Naive thymus-derived CD8-positive, alpha-beta T cell (primary cell): ENCODE data around the gene ZNF385C. TPM values are rescaled to one million over a fixed set of nuclear protein-coding genes. Genes with fewer than 3 reads are reported as not detected.

ENCODE experiments used
- ATAC-seq, 2 donors: fragments of 150-1000 bp; cut with Tn5 transposase in 1 of 2; sonication (Bioruptor Pico), chemical (Tn5 transposase) in 1 of 2; 1 replicate in 1 of 2; 2 replicates in 1 of 2; pipeline ENCODE4 v1.10.0; 2021; ENCODE audit warnings: mild to moderate bottlenecking in 2 of 2, moderate library complexity in 2 of 2
- POLR2A ChIA-PET: fragments of 350-600 bp; sonication (Branson Sonifier 250); formaldehyde crosslinking; loops from one replicate; lab custom pipeline; 2021; ENCODE audit warnings: antibody characterized with exemption; lab: Charles Lee
- DNase-seq, 10 donors: peaks; one replicate each; pipeline versions ENCODE4 v3.0.0 to v3.0.0-alpha.2; 2020 to 2022
- H3K27ac Mint-ChIP-seq, 10 donors: one replicate each; pipeline ENCODE4 v1.8.0; 2020 to 2022; ENCODE audit warnings: mild to moderate bottlenecking in 10 of 10, mixed read lengths in 10 of 10, moderate library complexity in 4 of 10, inconsistent platforms in 1 of 10
- H3K27me3 Mint-ChIP-seq, 5 donors: one replicate each; pipeline ENCODE4 v1.8.0; 2021 to 2022; ENCODE audit warnings: mixed read lengths in 5 of 5
- H3K36me3 Mint-ChIP-seq, 3 donors: one replicate each; pipeline ENCODE4 v1.8.0; 2020 to 2022; ENCODE audit warnings: mixed read lengths in 3 of 3, mild to moderate bottlenecking in 2 of 3, inconsistent platforms in 1 of 3
- H3K4me1 Mint-ChIP-seq, 4 donors: one replicate each; pipeline ENCODE4 v1.8.0; 2021 to 2022; ENCODE audit warnings: mixed read lengths in 4 of 4
- H3K4me3 Mint-ChIP-seq, 10 donors: one replicate each; pipeline ENCODE4 v1.8.0; 2020 to 2022; ENCODE audit warnings: mild to moderate bottlenecking in 10 of 10, mixed read lengths in 10 of 10, moderate library complexity in 6 of 10, inconsistent platforms in 1 of 10
- H3K9me3 Mint-ChIP-seq, 9 donors: one replicate each; pipeline ENCODE4 v1.8.0; 2020 to 2022; ENCODE audit warnings: mixed read lengths in 9 of 9, mild to moderate bottlenecking in 3 of 9, inconsistent platforms in 1 of 9, moderate library complexity in 1 of 9
- polyA plus RNA-seq, 3 donors: library from polyadenylated mRNA; unstranded; fragments of 300-500 nt; fragmentation: Illumina TruSeq; gene quantifications; one replicate each; pipeline ENCODE4 v1.2.3, GENCODE V29; 2021
- total RNA-seq, 8 experiments: library from RNA in 2 of 8; stranded (reverse) in 2 of 8; gene quantifications; one replicate each; pipeline ENCODE4 v1.2.3 and lab custom pipeline; 2021 to 2026

The ZNF385C gene
- total and polyA plus RNA-seq, 5 experiments from 2014 or later, result 0.09 to 0.36 (median 0.14) TPM; not detected in 1

GRCh38 chr17:42009170-42009569 lies 89.1 kb downstream of the ZNF385C start:
- Mint-ChIP-seq H3K9me3 (no peaks in the 10 kb centered on the region), H3K4me1 (peaks cover 28 to 70% (median 66%) of the 10 kb centered on the region in 4 donors), H3K27ac (peak overlapping the region in 3 of 10 donors; percentile 32 to 79 (median 38)), H3K4me3 (peak overlapping the region in 1 of 10 donors; percentile 26), H3K27me3 (no peaks in the 10 kb centered on the region), H3K36me3 (peaks cover 0 to 20% (median 0%) of the 10 kb centered on the region in 3 donors)
- no peak for DNase-seq
- POLR2A ChIA-PET, result no interaction called here
- no peak for ATAC-seq

GRCh38 chr17:42005166-42005565 lies 93.1 kb downstream of the ZNF385C start:
- Mint-ChIP-seq H3K27ac (peak overlapping the region in 2 of 10 donors; percentile 32 to 68), H3K4me3 (no peak overlapping the region), H3K36me3 (peaks cover 0 to 43% (median 3%) of the 10 kb centered on the region in 3 donors), H3K27me3 (no peaks in the 10 kb centered on the region), H3K9me3 (no peaks in the 10 kb centered on the region), H3K4me1 (peaks cover 14 to 44% (median 40%) of the 10 kb centered on the region in 4 donors)
- POLR2A ChIA-PET, result no interaction called here
- ATAC-seq (no peak), DNase-seq (no peak)

GRCh38 chr17:42002792-42003301 lies 95.4 kb downstream of the ZNF385C start:
- Mint-ChIP-seq H3K4me1 (peaks cover 12 to 31% (median 27%) of the 10 kb centered on the region in 4 donors), H3K27me3 (no peaks in the 10 kb centered on the region), H3K27ac (peak overlapping the region in 1 of 10 donors; percentile 36), H3K4me3 (no peak overlapping the region), H3K36me3 (peaks cover 0 to 58% (median 4%) of the 10 kb centered on the region in 3 donors), H3K9me3 (no peaks in the 10 kb centered on the region)
- no peak for DNase-seq
- no peak for ATAC-seq
- POLR2A ChIA-PET, result interaction anchor here (0.7 kb wide), 1 partner anchor 13 kb away, joined by 3 read pairs; no protein-coding TSS in a partner anchor

- DNase-seq, result no peak
- H3K4me3 Mint-ChIP-seq, result no peak overlapping the region
- POLR2A ChIA-PET, result no interaction called here
- no peaks in the 10 kb centered on the region for H3K9me3 Mint-ChIP-seq
- H3K27ac Mint-ChIP-seq, result no peak overlapping the region
- peaks cover 0 to 64% (median 4%) of the 10 kb centered on the region in 3 donors for H3K36me3 Mint-ChIP-seq
- ATAC-seq, result no peak
- H3K27me3 Mint-ChIP-seq, result no peaks in the 10 kb centered on the region
- peaks cover 12 to 31% (median 26%) of the 10 kb centered on the region in 4 donors for H3K4me1 Mint-ChIP-seq
Observed at GRCh38 chr17:42002175-42002791, 96.0 kb downstream of the ZNF385C start.

- H3K27me3 Mint-ChIP-seq, result no peaks in the 10 kb centered on the region
- no peaks in the 10 kb centered on the region for H3K9me3 Mint-ChIP-seq
- no peak for ATAC-seq
- DNase-seq, result no peak
- POLR2A ChIA-PET, result no interaction called here
- H3K36me3 Mint-ChIP-seq, result peaks cover 0 to 66% (median 7%) of the 10 kb centered on the region in 3 donors
- H3K4me3 Mint-ChIP-seq, result no peak overlapping the region
- H3K4me1 Mint-ChIP-seq, result peaks cover 9 to 26% (median 22%) of the 10 kb centered on the region in 4 donors
- peak overlapping the region in 2 of 10 donors; percentile 15 to 41 for H3K27ac Mint-ChIP-seq
Observed at GRCh38 chr17:42001729-42002128, 96.5 kb downstream of the ZNF385C start.

- DNase-seq, result no peak
- POLR2A ChIA-PET, result no interaction called here
- Mint-ChIP-seq H3K36me3 (peaks cover 0 to 78% (median 7%) of the 10 kb centered on the region in 3 donors), H3K27me3 (no peaks in the 10 kb centered on the region), H3K27ac (peak overlapping the region in 3 of 10 donors; percentile 21 to 44 (median 27)), H3K4me1 (peaks cover 12 to 28% (median 25%) of the 10 kb centered on the region in 4 donors), H3K4me3 (no peak overlapping the region), H3K9me3 (no peaks in the 10 kb centered on the region)
- ATAC-seq, result no peak
Observed at GRCh38 chr17:42000413-42001133, 97.7 kb downstream of the ZNF385C start.

- Mint-ChIP-seq H3K27me3 (no peaks in the 10 kb centered on the region), H3K4me1 (peaks cover 7 to 11% (median 9%) of the 10 kb centered on the region in 4 donors), H3K36me3 (peaks cover 0 to 98% (median 10%) of the 10 kb centered on the region in 3 donors), H3K4me3 (no peak overlapping the region), H3K9me3 (no peaks in the 10 kb centered on the region), H3K27ac (no peak overlapping the region)
- DNase-seq, result no peak
- ATAC-seq, result no peak
- POLR2A ChIA-PET, result no interaction called here
Observed at GRCh38 chr17:41998497-41998896, 99.8 kb downstream of the ZNF385C start.

- Mint-ChIP-seq H3K9me3 (no peaks in the 10 kb centered on the region), H3K4me3 (no peak overlapping the region), H3K27me3 (no peaks in the 10 kb centered on the region), H3K36me3 (peaks cover 0 to 98% (median 13%) of the 10 kb centered on the region in 3 donors), H3K4me1 (peaks cover 0 to 8% (median 1%) of the 10 kb centered on the region in 4 donors), H3K27ac (peak overlapping the region in 2 of 10 donors; percentile 33 to 78)
- POLR2A ChIA-PET, result interaction anchor here (0.7 kb wide), 1 partner anchor 281 kb away, joined by 4 read pairs; no protein-coding TSS in a partner anchor
- DNase-seq (no peak), ATAC-seq (no peak)
Observed at GRCh38 chr17:41996855-41997164, 101.5 kb downstream of the ZNF385C start.

- Mint-ChIP-seq H3K4me3 (no peak overlapping the region), H3K9me3 (no peaks in the 10 kb centered on the region), H3K27ac (no peak overlapping the region), H3K27me3 (no peaks in the 10 kb centered on the region), H3K4me1 (peaks cover 0 to 8% (median 1%) of the 10 kb centered on the region in 4 donors), H3K36me3 (peaks cover 0 to 100% (median 13%) of the 10 kb centered on the region in 3 donors)
- no peak for DNase-seq
- ATAC-seq, result no peak
- POLR2A ChIA-PET, result no interaction called here
Observed at GRCh38 chr17:41992576-41992975, 105.7 kb downstream of the ZNF385C start.

- Mint-ChIP-seq H3K36me3 (peaks cover 0 to 99% (median 15%) of the 10 kb centered on the region in 3 donors), H3K9me3 (no peaks in the 10 kb centered on the region), H3K27me3 (no peaks in the 10 kb centered on the region), H3K4me1 (no peaks in the 10 kb centered on the region), H3K27ac (no peak overlapping the region), H3K4me3 (no peak overlapping the region)
- POLR2A ChIA-PET, result interaction anchor here (0.5 kb wide), 1 partner anchor 13 kb away, joined by 3 read pairs; no protein-coding TSS in a partner anchor
- DNase-seq (no peak), ATAC-seq (no peak)
Observed at GRCh38 chr17:41989702-41990419, 108.4 kb downstream of the ZNF385C start.

GRCh38 chr17:41988418-41988817 lies 109.9 kb downstream of the ZNF385C start:
- no peak for DNase-seq
- peak overlapping the region in 3 of 10 donors; percentile 3 to 73 (median 22) for H3K27ac Mint-ChIP-seq
- no peak for ATAC-seq
- no peaks in the 10 kb centered on the region for H3K9me3 Mint-ChIP-seq
- H3K27me3 Mint-ChIP-seq, result no peaks in the 10 kb centered on the region
- no peaks in the 10 kb centered on the region for H3K4me1 Mint-ChIP-seq
- H3K36me3 Mint-ChIP-seq, result peaks cover 0 to 97% (median 19%) of the 10 kb centered on the region in 3 donors
- H3K4me3 Mint-ChIP-seq, result no peak overlapping the region
- POLR2A ChIA-PET, result no interaction called here

GRCh38 chr17:41987642-41988041 lies 110.6 kb downstream of the ZNF385C start:
- H3K27ac Mint-ChIP-seq, result peak overlapping the region in 4 of 10 donors; percentile 11 to 53 (median 27)
- H3K27me3 Mint-ChIP-seq, result no peaks in the 10 kb centered on the region
- H3K4me3 Mint-ChIP-seq, result no peak overlapping the region
- DNase-seq, result no peak
- H3K9me3 Mint-ChIP-seq, result no peaks in the 10 kb centered on the region
- peaks cover 0 to 97% (median 18%) of the 10 kb centered on the region in 3 donors for H3K36me3 Mint-ChIP-seq
- no peaks in the 10 kb centered on the region for H3K4me1 Mint-ChIP-seq
- POLR2A ChIA-PET, result no interaction called here
- ATAC-seq, result no peak
